HG03342 (cell line): ENCODE measurements around the gene SALL3.
"Not testable (repeated sequence)": the region's sequence is repeated elsewhere in the genome, so short reads cannot be mapped to it uniquely, and the experiment has no call there.

ENCODE experiments used
- ATAC-seq: cut with Tn5 transposase; IDR thresholded peaks from one replicate; pipeline ENCODE4 v1.9.1; 2021; ENCODE audit warnings: mild to moderate bottlenecking, moderate library complexity; ENCODE audit not compliant: unreplicated experiment

Gene SALL3

GRCh38 chr18:78979730-78980278 lies at the start of gene SALL3:
TSS of gene SALL3 (plus strand) at chr18:78979818. CDS start at chr18:78980275, 457 bp downstream.
- no peak for ATAC-seq

- ATAC-seq: no peak
Measured at GRCh38 chr18:78932281-78932680, 47.3 kb upstream of the SALL3 start.

- ATAC-seq: no peak
Measured at GRCh38 chr18:78934003-78934402, 45.6 kb upstream of the SALL3 start.

GRCh38 chr18:78934551-78935225 lies 44.9 kb upstream of the SALL3 start:
- no peak for ATAC-seq

- no peak for ATAC-seq
Measured at GRCh38 chr18:78935406-78935805, 44.2 kb upstream of the SALL3 start.

- ATAC-seq: no peak
Measured at GRCh38 chr18:78936251-78937005, 43.2 kb upstream of the SALL3 start.

- ATAC-seq: no peak
Measured at GRCh38 chr18:78937166-78937565, 42.5 kb upstream of the SALL3 start.

GRCh38 chr18:78939105-78939504 lies 40.5 kb upstream of the SALL3 start:
- ATAC-seq: no peak

GRCh38 chr18:78939734-78940494 lies 39.7 kb upstream of the SALL3 start:
- ATAC-seq: no peak

- ATAC-seq: not testable (repeated sequence)
Measured at GRCh38 chr18:78942236-78942635, 37.4 kb upstream of the SALL3 start.

- no peak for ATAC-seq
Measured at GRCh38 chr18:78945628-78946027, 34.0 kb upstream of the SALL3 start.

GRCh38 chr18:78947291-78947690 lies 32.3 kb upstream of the SALL3 start:
- ATAC-seq: no peak

GRCh38 chr18:78948221-78948620 lies 31.4 kb upstream of the SALL3 start:
- no peak for ATAC-seq

GRCh38 chr18:78948707-78949106 lies 30.9 kb upstream of the SALL3 start:
- ATAC-seq: no peak

- no peak for ATAC-seq
Measured at GRCh38 chr18:78949216-78949615, 30.4 kb upstream of the SALL3 start.

- no peak for ATAC-seq
Measured at GRCh38 chr18:78950386-78950785, 29.2 kb upstream of the SALL3 start.

- no peak for ATAC-seq
Measured at GRCh38 chr18:78953566-78953965, 26.1 kb upstream of the SALL3 start.

GRCh38 chr18:78955051-78955450 lies 24.6 kb upstream of the SALL3 start:
- ATAC-seq: no peak

GRCh38 chr18:78957140-78957539 lies 22.5 kb upstream of the SALL3 start:
- ATAC-seq: no peak

- no peak for ATAC-seq
Measured at GRCh38 chr18:78960709-78961108, 18.9 kb upstream of the SALL3 start.

GRCh38 chr18:78962098-78962497 lies 17.5 kb upstream of the SALL3 start:
- ATAC-seq: no peak
